DOHH2 (cell line): ENCODE data around the gene TMX2.

Experiments
- EZH2phosphoT487 ChIP-seq: fragments of 200-600 bp; sonication (generic); IDR thresholded peaks from 2 replicates; pipeline ENCODE4 v1.6.1; 2017; ENCODE audit warnings: borderline replicate concordance, mild to moderate bottlenecking, antibody characterized with exemption, low read length, moderate library complexity, mixed read lengths
- TF ChIP-seq, protein P1 (sequence below): fragments of 200-600 bp; sonication (generic); IDR thresholded peaks from one replicate; pipeline ENCODE4 v1.5.1; 2014; ENCODE audit warnings: antibody characterized with exemption, mild to moderate bottlenecking, low read depth, low read length; ENCODE audit not compliant: poor library complexity, severe bottlenecking

DNA sequence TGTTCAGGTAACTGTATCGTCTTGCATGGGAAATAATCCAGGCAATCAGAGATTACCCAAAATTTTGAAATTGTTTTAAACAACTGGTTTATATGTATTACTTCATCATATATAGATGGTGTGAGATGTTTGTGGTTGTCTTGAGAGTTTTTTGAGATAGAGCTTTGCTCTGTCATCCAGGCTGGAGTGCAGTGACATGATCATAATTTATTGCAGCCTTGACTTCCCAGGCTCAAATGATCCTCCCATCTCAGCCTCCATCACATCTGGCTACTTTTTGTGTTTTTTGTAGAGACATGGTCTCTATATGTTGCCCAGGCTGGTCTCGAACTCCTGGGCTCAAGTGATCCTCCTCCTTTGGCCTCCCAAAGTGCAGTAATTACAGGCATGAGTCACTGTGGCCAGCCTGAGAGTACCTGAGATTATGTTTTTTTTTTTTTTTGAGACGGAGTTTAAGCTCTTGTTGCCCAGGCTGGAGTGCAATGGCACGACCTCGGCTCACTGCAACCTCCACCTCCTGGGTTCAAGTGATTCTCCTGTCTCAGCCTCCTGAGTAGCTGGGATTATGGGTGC is 60.7 kb downstream of the TMX2 start:
- TF ChIP-seq, protein P1, sequence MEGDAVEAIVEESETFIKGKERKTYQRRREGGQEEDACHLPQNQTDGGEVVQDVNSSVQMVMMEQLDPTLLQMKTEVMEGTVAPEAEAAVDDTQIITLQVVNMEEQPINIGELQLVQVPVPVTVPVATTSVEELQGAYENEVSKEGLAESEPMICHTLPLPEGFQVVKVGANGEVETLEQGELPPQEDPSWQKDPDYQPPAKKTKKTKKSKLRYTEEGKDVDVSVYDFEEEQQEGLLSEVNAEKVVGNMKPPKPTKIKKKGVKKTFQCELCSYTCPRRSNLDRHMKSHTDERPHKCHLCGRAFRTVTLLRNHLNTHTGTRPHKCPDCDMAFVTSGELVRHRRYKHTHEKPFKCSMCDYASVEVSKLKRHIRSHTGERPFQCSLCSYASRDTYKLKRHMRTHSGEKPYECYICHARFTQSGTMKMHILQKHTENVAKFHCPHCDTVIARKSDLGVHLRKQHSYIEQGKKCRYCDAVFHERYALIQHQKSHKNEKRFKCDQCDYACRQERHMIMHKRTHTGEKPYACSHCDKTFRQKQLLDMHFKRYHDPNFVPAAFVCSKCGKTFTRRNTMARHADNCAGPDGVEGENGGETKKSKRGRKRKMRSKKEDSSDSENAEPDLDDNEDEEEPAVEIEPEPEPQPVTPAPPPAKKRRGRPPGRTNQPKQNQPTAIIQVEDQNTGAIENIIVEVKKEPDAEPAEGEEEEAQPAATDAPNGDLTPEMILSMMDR = no peak
- TF ChIP-seq EZH2phosphoT487 = no peak
